Loucy (cell line): ENCODE measurements around the gene ABCC6.

Experiments used
- EZH2phosphoT487 ChIP-seq: fragments of 200-600 bp; IDR thresholded peaks from 2 replicates; pipeline ENCODE4 v1.6.1; 2018; ENCODE audit warnings: antibody characterized with exemption, mild to moderate bottlenecking, moderate library complexity, borderline replicate concordance
- TF ChIP-seq, protein P1 (sequence below): fragments of 200-600 bp; sonication (generic); conservative IDR thresholded peaks from 2 replicates; pipeline ENCODE4 v1.5.1; 2014; ENCODE audit warnings: mild to moderate bottlenecking, antibody characterized with exemption, low read length

DNA sequence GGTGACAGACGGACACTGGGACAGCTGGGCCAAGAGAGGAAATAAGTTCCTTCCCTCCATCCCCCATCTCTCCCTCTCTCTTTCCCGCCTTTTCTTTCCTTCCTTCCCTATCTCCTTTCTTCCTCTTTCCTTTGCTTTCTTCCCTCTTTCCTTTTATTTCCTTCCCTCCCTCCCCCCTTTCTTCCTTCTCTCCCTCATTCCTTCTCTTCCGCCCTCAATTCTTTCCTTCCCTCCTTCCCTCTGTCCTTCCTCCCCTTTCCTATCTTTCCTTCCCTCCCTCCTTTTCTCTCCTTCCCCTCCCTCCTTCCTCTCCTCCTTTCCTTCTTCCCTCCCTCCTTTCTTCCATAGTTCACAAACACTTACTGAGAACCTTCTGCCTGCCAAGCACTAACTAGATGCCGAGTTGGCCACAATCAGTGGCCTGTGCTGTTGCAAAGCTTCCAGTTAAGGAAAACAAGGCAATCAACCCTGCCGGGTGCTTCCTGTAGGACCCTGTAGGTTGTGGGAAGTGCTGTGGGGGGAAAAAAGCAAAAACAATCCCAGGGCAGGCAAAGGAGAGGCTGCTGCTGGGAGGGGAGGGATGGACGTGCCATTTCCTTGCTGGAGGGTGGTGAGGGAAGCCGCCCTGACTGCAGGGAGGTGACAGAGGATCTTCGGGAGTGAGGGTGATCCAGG is 31.7 kb downstream of the ABCC6 start:
- TF ChIP-seq, protein P1, sequence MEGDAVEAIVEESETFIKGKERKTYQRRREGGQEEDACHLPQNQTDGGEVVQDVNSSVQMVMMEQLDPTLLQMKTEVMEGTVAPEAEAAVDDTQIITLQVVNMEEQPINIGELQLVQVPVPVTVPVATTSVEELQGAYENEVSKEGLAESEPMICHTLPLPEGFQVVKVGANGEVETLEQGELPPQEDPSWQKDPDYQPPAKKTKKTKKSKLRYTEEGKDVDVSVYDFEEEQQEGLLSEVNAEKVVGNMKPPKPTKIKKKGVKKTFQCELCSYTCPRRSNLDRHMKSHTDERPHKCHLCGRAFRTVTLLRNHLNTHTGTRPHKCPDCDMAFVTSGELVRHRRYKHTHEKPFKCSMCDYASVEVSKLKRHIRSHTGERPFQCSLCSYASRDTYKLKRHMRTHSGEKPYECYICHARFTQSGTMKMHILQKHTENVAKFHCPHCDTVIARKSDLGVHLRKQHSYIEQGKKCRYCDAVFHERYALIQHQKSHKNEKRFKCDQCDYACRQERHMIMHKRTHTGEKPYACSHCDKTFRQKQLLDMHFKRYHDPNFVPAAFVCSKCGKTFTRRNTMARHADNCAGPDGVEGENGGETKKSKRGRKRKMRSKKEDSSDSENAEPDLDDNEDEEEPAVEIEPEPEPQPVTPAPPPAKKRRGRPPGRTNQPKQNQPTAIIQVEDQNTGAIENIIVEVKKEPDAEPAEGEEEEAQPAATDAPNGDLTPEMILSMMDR, result no peak
- TF ChIP-seq EZH2phosphoT487, result no peak
